ENCODE measurements around the gene PPP1R1B.

Gene PPP1R1B

GRCh38 chr17:39673335-39674081 is 46.8 kb downstream of the PPP1R1B start:
- TF ChIP-seq CTCF (conservative IDR thresholded peaks at IDR 0.05; ENCODE audit: low read depth) = no peak
- ChIA-PET POLR2A (ENCODE audit: low non-redundant PET) (no interaction called here), CTCF (interaction anchor here (0.6 to 0.7 kb wide), 2 partner anchors 9 to 66 kb away, joined by 3 to 6 read pairs; no protein-coding TSS in a partner anchor)
- no peak overlapping the region for H3K27ac ChIP-seq
- DNase-seq (ENCODE audit: low spot score) = no peak

- DNase-seq (ENCODE audit: low spot score) = no peak
- CTCF ChIA-PET = interaction anchor here (0.7 to 1.8 kb wide), 3 partner anchors 8 to 66 kb away, joined by 3 to 6 read pairs (median 5); partner anchors contain the start of gene TCAP
- POLR2A ChIA-PET (ENCODE audit: low non-redundant PET) = no interaction called here
- no peak overlapping the region for H3K27ac ChIP-seq
- no peak for TF ChIP-seq CTCF (conservative IDR thresholded peaks at IDR 0.05; ENCODE audit: low read depth)
Measured at GRCh38 chr17:39674179-39674578, 47.4 kb downstream of the PPP1R1B start.

DNA sequence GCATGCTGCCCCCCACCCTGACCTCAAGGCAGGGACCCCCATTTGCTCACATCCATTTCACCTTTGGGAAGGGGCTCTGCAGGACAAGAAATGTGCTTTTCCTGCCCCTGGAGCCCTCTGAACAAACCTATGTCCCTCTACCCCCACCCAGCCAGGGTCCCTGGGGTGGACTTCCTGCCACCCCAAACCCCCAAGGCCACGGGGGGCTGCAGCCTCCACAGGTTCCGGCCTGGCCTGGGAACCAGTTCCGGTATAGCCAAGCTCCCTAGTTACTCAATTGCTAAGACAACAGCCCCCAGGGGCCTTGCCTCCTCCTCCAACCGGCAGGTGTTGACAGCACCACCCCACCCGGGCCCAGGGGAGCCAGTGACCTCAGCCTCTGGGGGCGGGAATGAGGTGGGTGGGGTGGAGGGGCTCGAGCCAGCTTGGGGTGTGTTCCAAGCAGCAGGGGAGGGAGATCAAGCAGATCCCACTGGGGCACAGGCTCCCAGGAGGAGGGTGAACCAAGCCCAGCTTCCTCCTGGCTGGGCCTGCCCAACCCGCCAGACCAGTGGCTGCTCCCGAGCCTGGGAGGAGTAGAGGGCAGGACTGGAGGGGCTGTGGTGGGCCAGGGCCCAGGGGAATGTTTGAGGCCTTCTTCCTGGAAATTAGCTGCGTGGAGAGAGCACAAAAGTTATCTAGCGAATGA is 48.1 kb downstream of the PPP1R1B start:
- no peak for TF ChIP-seq CTCF (conservative IDR thresholded peaks at IDR 0.05; ENCODE audit: low read depth)
- ChIA-PET CTCF (interaction anchor here (0.6 to 1.8 kb wide), 3 partner anchors 9 to 14 kb away, joined by 3 to 6 read pairs (median 5); partner anchors contain the start of gene TCAP), POLR2A (ENCODE audit: low non-redundant PET) (no interaction called here)
- no peak for DNase-seq (ENCODE audit: low spot score)
- H3K27ac ChIP-seq = peak overlapping the region; percentile 17

GRCh38 chr17:39675390-39676082 is 48.8 kb downstream of the PPP1R1B start:
- H3K27ac ChIP-seq = peak overlapping the region; percentile 17
- no peak for TF ChIP-seq CTCF (conservative IDR thresholded peaks at IDR 0.05; ENCODE audit: low read depth)
- ChIA-PET CTCF (interaction anchor here (0.6 to 1.8 kb wide), 5 partner anchors 10 to 54 kb away, joined by 3 to 6 read pairs (median 3); partner anchors contain the start of gene TCAP), POLR2A (ENCODE audit: low non-redundant PET) (no interaction called here)
- DNase-seq (ENCODE audit: low spot score) = no peak

DNA sequence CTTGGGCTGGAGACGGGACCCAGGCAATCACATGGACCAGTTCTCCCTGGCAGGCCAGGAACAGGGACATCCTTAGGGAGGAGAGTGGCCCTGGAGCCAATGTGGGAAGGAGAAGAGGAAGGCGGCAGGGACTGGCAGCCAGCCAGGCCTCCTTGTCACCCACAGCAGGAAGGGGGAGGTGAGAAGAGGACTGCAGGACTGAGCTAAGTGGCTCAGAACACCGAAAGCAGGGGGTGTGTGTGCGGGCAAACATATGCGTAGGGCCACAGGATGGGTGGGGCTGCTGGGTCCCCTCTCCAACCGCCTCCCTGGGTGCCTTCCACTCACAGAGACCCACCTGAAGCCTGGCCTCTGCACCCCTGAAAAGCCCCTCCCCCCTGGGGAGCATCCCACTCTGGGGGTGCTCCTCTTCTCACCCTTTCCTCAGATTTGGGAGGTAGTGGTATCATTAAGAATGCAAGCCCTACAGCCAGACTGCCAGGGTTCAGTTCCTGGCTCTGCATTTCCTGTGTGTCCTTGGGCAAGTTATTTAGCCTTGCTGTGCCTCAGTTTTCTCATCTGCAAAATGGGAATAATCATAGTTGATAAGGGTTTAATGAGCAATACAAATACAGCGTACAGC is 49.6 kb downstream of the PPP1R1B start:
- no peak for TF ChIP-seq CTCF (conservative IDR thresholded peaks at IDR 0.05; ENCODE audit: low read depth)
- CTCF ChIA-PET = interaction anchor here (0.6 to 1.8 kb wide), 4 partner anchors 10 to 54 kb away, joined by 3 to 5 read pairs (median 3); partner anchors contain the start of gene TCAP
- peak overlapping the region; percentile 17 for H3K27ac ChIP-seq
- POLR2A ChIA-PET (ENCODE audit: low non-redundant PET) = no interaction called here
- no peak for DNase-seq (ENCODE audit: low spot score)

DNA sequence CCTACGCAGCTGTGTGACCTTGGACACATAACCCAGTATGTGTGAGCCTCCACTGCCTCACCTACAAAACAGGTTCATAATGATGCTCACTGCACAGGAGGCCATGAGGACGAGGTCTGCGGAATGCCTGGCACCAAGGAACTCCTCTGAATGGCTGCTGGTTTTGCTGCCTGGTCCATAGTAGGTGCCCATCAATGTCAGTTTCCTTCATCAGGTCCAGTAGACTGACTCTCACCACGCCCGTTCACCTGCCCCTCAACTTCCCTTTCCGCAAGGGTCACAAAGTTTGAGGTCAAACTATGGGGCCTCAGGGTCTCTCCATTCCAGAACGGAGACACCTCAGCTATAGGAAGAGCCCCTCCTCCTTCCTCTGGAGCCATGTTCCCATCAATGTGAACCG is 50.3 kb downstream of the PPP1R1B start:
- H3K27ac ChIP-seq = 0 out of 2 replicates have a peak overlapping the region, but pooled peaks have one; percentile 19
- DNase-seq (ENCODE audit: low spot score) = no peak
- ChIA-PET POLR2A (ENCODE audit: low non-redundant PET) (no interaction called here), CTCF (no interaction called here)
- no peak for TF ChIP-seq CTCF (conservative IDR thresholded peaks at IDR 0.05; ENCODE audit: low read depth)

Measured in RWPE1 (cell line).